HL-60/S4 (cell line): ENCODE data around the gene SPIRE1.

Experiments
- in situ Hi-C: fragments of 300-500 bp; cut with MboI; formaldehyde crosslinking; loops from 2 replicates; pipeline ENCODE4 v1.14.3; 2022; ENCODE audit warnings: low sequenced_read_pairs

Gene SPIRE1

GRCh38 chr18:12463191-12463590, 194.7 kb downstream of the SPIRE1 start:
- in situ Hi-C loops = no loop called here

- in situ Hi-C loops = no loop called here
These were observed 195.7 kb downstream of the SPIRE1 start for GRCh38 chr18:12462242-12462641.

- in situ Hi-C loops = no loop called here
These were observed 196.6 kb downstream of the SPIRE1 start for GRCh38 chr18:12461326-12461725.

- in situ Hi-C loops = no loop called here
These were observed 197.0 kb downstream of the SPIRE1 start for GRCh38 chr18:12460874-12461273.

GRCh38 chr18:12458771-12459170, 199.1 kb downstream of the SPIRE1 start:
- in situ Hi-C loops = no loop called here

GRCh38 chr18:12456441-12456840, 201.5 kb downstream of the SPIRE1 start:
- in situ Hi-C loops = no loop called here

GRCh38 chr18:12455496-12455895, 202.4 kb downstream of the SPIRE1 start:
- in situ Hi-C loops = no loop called here

GRCh38 chr18:12452784-12453183, 205.1 kb downstream of the SPIRE1 start:
- in situ Hi-C loops = no loop called here

GRCh38 chr18:12451428-12451827, 206.5 kb downstream of the SPIRE1 start:
- in situ Hi-C loops = no loop called here

GRCh38 chr18:12449051-12449785, 208.7 kb downstream of the SPIRE1 start:
- in situ Hi-C loops = no loop called here

- in situ Hi-C loops = no loop called here
These were observed 212.4 kb downstream of the SPIRE1 start for GRCh38 chr18:12445554-12445953.

GRCh38 chr18:12443551-12443950, 214.4 kb downstream of the SPIRE1 start:
- in situ Hi-C loops = no loop called here

- in situ Hi-C loops = no loop called here
These were observed 215.0 kb downstream of the SPIRE1 start for GRCh38 chr18:12442946-12443345.

GRCh38 chr18:12441475-12442034, 216.4 kb downstream of the SPIRE1 start:
- in situ Hi-C loops = no loop called here

- in situ Hi-C loops = no loop called here
These were observed 219.7 kb downstream of the SPIRE1 start for GRCh38 chr18:12438257-12438656.

- in situ Hi-C loops = no loop called here
These were observed 222.0 kb downstream of the SPIRE1 start for GRCh38 chr18:12435867-12436266.

- in situ Hi-C loops = no loop called here
These were observed 223.4 kb downstream of the SPIRE1 start for GRCh38 chr18:12434541-12434929.

GRCh38 chr18:12433829-12434540, 223.9 kb downstream of the SPIRE1 start:
- in situ Hi-C loops = no loop called here

GRCh38 chr18:12432881-12433280, 225.0 kb downstream of the SPIRE1 start:
- in situ Hi-C loops = no loop called here

GRCh38 chr18:12432196-12432595, 225.7 kb downstream of the SPIRE1 start:
- in situ Hi-C loops = no loop called here

GRCh38 chr18:12431561-12431960, 226.3 kb downstream of the SPIRE1 start:
- in situ Hi-C loops = no loop called here
